Fibroblast of skin of back (primary cell): ENCODE results near the gene KRT13.

Source experiments
- DNase-seq: peaks from one replicate; pipeline ENCODE4 v3.0.0-alpha.2; 2013

The KRT13 gene

DNA sequence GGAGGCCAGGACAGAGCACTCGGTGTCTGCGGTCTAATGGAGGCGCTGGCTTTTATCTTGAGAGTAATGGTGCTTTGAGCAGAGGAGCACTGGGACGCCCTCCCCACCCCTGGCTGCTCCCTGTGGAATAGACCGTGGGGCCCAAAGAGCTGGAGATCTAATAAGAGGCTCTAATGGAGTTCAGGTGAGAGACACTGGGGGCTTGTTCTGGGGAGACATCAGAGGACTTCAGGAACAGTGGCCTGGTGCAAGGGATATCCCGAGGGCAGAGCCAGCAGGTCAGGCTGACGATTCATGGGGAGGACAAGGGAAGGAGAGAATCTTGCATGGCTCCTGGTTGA lies 32.2 kb upstream of the KRT13 start:
- no peak for DNase-seq

DNA sequence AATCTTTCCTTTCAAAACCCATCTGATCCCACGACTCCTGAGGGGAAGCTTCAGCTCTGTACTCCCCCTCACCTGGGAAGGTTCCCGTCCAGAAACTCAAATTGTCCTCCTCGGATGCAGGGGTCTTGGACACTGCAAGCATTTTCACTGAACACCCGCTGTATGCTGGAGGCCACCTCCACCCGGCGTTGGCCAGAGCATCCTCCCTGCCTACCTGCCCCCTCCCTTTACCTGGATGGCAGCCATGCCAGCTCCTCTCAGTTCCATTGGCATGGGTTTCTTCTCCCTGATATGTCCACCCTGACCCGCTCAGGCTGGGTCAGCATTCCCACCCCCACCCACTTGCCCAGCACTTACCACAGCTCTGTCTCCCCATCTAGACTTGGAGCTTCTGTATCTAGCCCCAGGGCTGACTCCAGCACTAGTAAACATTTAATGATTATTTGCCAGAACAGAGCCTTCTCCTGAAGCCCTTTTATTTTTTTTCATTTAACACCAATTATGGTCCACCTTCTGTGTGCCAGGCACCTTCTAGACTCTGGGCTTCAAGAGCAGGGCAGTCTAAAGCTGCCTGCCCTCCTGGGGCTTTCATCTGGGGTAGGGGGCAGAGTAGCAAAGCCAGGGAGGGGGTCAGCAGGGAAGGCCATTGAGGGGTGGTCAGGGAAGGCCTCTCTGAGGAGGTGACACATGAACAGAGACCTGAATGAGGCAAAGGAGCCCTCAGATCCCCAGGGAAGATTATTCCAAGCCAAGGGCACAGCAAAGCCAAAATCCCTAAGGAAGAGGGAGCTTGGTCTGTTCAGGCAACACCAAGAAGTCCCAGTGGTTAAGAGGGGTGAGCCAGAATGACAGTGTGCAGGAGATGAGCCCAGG lies 31.6 kb upstream of the KRT13 start:
- no peak for DNase-seq

DNA sequence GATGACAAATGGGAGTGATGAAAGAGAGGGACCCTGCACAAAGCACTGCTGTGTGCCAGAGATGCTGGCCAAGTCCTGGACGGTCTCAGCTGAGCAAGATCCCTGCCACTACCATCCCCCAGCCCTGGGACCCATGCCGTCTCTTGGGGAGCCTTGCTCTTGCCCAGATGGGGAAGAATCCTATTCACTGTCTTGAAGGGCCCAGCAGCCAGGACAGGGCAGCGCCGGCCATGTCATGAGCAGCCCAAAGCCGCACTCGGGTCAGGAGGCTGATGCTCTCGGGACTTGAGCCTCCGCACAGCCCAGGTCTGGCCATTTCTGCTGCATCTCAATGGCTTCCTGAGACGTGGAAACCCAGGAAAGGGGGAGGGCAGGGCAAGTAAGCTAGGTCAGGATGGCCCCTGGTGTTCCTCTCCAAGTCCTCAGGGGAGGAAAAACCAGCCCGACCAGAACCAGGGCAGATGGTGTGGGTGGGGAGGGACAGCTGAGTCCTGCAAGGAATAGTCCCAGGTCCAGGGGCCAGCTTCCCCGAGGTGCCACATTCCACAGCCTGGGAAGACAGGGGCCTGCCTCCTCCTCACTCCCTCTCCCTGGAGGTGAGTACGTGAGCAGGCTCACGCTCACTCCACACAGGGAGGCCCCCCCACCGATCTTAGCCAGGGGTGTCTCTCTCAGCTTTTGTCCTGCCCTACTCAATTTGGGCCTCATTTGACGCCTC lies 30.5 kb upstream of the KRT13 start:
- peak; percentile 23 for DNase-seq

DNA sequence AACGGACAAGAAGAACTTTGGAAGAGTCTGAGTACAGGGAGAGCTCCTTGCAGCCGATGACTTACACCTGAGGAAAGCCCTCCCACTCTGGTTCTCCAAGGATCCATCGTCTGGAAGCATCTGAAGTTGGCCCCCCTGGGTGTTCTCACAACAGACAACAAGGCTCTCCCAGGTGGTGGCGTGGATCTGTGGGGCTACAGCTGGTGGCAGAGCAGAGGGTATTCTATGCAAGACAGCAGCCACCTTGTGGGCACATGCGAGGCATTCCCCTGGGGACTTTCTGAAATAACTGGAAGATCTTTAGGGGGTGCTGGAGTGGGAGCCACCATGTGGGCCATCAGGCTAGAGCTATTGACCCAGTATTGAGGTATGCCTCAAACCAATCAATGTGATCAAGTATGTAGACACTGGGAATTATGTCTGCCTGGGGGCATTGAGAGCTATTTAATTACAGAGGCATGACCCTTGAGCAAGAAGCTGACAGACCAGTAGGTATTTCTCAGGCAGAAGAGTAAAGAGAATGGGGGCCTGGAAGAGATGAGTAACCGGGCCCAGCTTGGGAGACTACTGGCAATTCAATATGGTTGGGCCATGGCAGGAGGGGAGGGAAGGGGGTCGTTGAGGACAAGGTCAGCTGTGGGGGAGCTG lies 29.6 kb upstream of the KRT13 start:
- no peak for DNase-seq

DNA sequence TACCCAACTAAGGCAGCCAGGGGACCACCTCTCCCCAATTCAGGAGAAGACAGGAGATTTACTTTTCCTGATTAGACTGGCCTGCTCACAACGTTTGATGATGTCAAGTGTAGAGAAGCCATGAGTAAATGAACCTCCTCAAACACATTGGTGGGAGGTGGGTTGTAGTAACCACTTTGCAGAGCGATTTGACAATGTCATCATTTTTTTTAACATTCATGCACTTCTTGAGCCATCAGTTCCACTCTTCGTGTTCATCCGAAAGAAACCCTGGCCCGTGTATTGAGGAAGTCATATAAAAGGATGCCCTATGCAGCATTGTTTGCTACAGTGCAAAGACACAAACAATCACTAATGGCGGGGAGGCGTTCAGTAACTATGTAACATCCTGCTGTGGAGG lies 28.2 kb upstream of the KRT13 start:
- DNase-seq: no peak

DNA sequence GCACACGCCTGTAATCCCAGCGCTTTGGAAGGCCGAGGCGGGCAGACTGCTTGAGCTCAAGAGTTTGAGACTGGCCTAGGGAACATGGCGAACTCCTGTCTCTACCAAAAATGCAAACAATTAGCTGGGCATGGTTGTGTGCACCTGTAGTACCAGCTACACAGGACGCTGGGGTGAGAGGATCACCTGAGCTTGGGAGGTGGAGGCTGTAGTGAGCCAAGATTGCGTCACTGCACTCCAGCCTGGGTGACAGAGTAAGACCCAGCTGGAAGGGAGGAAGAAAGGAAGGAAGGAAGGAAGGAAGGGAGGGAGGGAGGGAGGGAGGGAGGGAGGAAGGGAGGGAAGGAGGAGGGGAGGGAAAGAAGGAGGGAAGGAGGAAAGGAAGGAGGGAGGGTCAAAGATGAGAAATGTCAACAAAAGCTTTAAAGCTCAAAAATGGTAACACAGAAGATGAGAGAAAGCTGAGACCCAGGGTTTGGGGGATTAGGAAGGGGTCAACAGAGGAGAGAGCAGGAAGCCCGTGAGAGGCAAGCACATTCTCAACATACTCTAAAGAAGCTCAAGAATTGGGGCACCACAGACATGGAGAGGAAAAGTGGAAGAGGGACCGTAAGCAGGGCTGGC lies 27.6 kb upstream of the KRT13 start:
- DNase-seq: no peak

DNA sequence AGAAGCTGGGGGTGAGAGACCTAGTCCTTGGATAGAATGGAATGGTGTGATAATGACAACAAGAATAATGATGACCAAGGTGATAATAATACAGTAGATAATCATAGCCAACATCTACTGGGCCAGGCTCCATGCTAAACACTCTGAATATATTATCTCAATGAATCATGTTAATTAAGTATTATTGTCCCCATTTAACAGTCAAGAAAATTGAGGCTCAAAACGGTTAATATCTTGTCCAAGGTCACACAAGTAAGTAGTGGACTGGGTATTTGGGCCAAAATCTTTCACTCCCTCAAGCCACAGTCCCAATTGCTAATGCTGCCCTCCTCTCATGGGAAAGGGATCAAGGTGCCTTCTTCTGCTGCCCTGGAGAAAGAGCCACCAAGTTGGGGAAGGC lies 26.6 kb upstream of the KRT13 start:
- DNase-seq: no peak

DNA sequence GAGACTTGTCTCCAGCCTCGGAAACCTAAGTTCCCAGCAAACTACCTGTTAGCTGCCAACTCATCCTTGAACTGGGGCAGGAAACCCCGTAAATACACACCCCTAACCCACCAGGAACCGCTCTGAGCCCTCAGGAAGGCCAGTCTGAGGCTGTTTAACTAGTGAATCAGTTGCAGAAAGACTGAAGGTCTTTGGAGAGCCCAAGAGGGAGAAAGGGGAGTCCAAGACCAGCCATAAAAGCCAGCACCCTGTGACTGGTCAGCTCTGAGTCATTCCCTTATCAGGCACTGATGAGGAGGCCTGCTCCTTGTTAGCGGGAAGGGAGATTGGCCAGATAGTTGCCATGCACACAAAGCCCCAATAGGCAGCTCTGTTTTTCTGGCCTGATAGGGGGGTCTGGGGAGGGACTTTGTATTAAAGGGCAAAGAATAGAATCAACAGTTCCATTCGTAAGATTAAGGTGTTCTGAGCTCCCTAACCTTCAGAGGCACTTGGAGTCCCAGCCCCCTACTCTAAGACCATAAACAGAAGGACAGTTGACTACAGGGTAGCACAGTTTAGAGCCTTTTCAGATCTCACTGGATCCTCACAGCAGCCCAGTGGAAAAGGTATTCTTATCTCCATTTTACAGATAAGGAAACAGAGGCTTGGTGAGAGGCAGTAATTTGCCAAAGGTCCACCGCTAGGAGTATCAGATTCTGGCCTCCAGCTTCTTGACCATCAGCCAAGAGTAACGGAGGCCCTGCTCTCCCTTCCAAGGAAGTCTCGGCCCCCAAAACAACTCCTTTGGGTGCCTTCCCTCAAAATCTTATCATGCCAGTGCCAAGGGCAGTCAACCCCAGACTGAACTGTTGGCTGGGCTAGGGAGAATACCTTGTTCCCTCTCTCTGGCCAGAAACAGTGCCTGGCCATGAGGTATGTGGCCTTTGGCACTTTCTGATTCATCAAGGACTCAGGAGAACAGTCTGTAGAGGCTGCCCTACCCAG lies 24.9 kb upstream of the KRT13 start:
- DNase-seq: peak; percentile 82

DNA sequence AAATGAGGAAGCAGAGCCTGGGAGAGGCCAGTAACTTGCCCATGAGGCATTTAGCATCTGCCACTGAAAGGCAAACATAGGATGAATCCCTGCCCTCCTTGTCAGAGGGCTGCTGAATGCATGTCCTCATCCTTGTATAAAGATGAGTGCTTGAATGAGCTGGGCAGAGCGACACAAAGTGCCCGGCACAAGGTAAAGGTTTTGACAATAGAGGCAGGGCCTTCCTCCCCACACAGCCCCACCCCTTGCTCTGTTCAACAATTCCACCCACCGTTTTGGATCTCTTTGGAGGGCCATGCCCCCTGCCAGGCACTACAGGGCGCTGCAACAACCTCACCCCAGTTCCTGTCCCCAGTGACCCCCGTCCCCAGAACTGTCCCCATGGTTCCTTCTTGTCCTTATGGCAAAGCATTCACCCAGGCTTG lies 24.1 kb upstream of the KRT13 start:
- DNase-seq: no peak

DNA sequence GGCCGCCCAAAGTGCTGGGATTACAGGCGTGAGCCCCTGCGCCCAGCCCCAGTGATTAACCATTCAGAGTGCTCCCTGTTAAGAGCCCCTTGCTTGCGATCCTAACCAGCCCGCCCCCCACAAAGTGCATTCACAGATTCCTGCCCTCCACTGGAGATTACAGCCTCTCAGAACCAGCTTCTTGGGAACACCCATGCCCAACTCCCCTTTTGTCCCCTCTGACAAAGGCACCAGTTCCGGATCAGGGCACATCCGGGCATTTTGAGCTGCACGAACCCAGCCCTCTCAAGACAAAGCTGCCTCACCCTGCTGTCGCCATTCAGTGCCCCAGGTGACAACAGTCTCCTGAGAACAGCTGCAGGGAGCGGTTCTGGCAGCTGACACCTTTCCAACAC lies 23.5 kb upstream of the KRT13 start:
- DNase-seq: no peak

DNA sequence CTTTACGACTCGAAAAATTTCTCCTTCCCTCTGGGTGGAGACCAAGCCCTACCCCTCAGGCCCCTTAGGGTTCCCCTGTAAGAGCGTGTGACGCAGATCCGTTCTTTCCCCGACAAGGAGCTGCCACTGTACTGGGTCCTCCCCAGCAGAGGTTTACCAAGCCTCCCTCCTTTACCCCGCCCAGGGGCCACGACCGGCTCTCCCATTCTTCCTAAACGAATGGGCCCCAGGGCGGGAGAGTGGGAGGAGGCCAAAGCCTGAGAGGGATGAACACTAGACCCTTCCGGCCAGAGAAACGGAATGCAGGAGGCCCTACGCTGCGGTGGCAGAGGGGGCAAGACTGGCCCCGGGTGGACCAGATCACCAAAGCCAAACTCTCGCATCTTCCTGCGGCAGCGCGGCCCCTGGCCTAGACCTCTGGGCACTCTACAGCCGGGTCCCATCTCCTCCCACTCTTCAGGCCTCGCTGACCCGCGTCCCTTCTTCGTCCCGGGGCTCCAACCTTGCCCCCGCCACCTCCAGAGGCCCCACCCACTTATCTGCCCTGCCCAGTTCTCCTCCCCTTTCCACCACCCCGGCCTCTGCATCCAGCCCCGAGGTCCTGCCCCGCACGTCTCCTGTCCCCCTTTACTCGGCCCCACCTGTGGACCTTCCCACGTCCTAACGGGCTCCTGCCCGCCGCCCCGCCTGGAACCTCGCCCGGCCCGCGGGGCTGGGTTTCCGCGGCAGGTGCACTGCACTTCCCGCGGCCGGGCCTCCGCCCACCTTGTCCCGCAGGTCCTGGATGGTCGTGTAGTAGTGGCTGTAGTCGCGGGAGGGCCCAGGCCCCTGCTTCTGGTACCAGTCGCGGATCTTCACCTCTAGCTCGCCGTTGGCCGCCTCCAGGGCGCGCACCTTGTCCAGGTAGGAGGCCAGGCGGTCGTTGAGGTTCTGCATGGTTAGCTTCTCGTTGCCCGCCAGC lies 21.9 kb upstream of the KRT13 start:
- no peak for DNase-seq

DNA sequence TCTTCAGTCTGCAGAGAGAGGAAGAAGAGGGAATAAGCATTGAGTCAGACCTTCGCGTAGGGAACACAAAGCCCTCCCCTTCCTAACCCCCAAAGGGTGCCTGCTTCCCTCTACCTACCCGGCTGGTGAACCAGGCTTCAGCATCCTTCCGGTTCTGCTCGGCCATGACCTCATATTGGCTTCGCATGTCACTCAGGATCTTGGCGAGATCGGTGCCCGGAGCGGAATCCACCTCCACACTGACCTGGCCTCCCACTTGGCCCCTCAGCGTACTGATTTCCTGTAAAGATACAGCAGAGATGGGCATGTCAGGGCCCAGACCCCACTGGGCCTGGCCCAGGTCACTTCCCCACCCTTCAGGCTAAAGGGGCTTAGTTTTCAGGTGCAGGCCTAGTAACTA lies 18.8 kb upstream of the KRT13 start:
- DNase-seq: no peak

DNA sequence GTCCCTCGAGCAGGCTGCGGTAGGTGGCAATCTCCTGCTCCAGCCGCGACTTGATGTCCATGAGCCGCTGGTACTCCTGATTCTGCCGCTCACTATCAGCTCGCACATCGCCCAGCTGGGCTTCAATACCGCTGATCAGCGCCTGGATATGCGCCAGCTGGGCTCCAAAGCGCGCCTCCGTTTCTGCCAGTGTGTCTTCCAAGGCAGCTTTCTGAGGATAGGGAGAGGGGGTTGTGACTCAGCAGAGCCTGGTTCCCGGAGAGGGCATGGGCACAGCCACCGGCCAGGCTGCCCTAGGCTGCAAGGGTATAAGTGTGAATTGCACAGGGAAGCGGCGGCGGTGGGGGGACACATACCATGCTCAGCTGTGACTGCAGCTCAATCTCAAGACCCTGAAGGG lies 18.4 kb upstream of the KRT13 start:
- no peak for DNase-seq

DNA sequence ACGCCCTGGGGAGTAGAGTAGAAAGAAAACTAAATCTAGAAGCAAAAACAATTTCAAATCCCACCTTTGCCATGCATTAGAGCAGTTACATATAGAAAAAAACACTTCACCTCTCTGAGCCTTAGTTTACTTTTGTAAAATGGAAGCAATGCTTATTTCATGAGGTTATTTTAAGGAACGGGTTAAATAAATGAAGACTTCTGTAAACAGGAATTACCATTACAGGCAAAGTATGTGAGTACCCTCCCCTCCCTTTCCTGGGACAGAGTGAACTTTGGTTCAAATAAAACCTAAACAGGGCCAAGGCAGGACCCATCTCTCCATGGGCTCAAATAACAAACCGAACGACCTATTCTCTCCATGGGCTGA lies 17.8 kb upstream of the KRT13 start:
- no peak for DNase-seq

DNA sequence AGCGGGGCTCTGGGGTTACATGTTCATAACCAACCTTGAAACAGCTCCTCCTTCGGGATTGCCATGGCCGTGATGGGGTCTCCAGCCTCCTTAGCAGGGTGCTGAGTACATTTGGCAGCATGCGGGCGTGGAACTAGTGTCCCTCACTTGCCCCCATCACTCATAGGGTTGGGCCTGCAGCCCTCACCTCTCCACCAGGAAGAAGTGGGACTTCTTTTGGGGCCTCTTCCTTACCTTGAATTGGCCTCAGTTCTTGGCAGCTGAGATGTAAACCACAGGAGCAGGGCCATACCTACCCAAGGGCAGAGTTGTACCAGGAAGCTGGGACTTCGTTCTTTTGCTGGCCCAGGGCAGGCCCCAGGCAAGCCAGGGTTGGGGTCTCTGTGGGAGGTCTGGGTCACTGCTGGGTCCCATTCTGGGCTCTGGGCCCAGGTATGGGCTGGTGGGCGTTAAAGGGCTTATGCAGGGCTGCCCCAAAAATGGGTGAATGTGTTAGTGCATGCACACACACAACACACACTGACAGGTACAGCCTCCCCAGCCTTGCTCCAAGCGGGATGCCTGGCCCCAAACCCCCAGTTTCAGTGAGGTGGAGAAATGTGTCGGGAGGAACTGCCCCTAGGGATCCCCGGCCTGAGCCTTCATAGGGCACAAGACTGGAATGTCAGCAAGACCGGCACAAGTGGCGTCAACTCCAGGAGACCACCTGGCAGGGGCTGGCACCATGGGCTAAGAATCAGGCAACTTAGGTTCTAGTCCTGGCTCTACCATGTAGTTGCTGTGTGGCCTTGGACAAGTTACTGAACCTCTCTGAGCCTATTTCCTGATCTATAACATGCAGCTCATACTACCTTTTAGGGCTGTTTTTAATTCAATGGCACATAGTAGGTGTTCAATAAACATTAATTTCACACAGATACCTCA lies 17.2 kb upstream of the KRT13 start:
- DNase-seq: no peak

DNA sequence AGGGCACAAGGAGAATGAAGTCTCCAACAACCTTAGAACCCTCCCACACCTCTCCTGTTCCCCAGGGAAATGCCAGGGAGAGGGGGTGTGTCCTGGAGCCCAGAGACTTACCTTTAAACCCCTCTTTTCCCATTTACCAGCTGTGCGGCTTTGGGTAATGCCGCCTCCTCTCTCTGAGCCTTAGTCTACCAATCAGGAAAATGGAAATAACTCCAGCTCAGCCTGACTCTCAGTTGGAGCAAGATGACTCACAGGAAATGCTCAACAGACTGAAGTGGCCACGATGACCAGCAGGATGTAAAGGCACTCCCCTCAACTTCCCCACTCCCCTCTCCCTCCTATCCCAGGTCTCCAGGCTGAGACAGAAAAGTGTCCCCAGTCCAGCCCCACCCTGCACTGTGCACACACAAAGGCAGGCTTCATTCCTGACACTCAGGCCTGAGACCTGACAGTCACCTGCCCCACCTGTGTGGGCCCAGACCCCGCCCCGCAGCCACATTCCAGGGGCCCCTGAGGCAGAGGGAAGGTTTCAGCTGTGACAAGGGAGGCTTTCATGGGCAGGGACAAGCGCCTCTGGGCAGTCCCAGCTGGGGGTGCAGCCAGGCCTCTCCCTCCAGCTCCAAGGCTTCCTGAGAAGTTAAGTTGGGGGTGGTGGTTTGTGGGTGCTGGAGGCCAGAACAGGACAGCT lies 16.3 kb upstream of the KRT13 start:
- DNase-seq: peak; percentile 92

DNA sequence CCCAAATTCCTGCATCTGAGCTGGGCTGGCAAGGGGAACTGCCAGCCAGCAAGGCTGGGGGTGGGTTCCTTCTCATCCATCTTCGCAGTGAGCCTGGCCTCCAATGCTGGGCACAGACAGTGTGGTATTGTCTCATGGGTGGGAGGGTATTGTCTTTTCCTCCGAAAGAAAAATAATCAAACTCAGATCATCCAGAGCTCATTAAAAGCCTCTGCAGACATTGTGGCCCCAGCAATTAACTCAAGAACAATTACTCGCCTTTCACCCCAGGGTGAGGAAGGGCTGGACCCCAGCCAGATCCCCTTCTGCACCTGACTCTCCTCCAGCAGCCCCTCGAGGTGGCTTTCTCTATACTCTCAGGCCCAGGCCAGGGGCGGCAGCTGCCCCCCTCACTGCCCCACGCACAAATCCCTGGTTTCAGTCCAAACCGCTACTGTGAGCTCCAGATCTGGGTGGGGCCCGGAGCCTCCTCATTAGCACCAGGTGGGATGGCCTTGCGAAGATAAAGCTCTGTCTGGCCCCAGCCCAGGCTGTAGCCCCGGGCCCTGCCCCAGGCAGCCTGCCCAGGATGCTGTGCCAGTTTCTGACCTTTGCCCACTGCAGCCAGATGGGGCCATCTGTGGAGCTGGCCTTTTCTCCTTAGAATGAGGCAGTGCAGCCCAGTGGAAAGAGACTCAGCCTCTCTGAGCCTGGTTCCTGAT lies 15.6 kb upstream of the KRT13 start:
- DNase-seq: no peak

DNA sequence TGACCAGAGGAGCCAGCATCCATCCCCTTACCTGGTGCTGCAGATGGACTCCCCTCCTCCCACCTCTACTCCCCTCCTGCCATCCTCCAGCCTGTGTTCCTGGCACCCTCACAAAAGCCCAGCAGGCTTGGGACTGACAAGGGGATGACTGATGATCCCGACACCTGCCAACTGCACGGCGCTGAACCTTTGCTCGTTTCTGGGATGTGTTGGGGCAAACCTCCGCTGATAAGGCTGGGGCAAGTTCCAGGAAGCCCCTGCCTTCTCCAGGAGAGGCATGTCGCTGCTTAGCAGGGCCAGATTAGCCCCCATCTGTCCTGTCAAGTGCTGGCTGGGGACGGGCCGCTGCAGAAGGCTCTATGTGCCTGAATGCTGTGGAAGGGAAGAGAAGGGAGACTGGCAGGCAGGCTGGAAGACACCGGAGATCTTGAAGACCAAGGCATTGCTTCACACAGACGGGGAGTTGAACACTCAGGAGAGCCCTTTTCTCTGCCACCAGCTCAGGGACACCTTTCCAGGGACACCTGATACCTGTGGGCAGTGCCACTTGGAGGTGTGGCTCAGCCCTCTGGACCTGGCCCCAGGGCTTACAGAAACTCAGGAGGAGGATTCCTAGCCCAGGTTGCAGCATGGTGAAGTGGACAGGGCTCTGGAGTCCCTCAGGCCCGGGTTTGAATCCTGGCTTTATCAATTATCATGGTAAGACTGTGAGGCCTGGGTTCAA lies 14.3 kb upstream of the KRT13 start:
- no peak for DNase-seq
